ENCODE data around the gene ADIPOR2.

DNA sequence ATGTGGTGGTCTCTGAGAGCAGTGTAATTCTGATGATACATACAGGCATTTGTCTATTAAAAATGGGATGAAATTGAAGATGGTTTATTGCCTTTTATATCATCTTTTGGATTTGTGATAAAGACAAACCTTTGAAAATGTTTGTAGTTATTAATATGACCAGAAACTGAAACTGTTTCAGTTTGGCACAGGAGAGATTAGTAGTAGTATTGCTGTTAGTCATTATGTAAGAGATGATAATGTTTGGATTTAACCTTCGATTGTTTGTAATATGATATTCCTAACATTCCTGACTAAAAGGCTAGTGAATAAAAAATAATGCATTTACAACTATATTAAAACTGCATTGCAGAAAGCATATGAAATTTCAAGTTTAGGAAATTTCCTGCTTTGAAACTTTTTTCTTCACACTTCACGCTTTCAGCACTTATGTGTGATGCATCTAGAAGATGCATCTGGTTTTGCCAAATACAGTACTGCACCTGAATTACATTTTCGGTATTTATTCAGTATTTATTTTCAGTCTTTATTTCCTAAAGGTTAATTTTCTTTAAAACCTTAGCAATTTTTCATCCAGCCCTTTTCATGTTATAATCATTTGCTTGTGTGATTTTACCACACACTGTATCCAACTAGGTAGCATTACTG, 25.5 kb downstream of the ADIPOR2 start:
- TF ChIP-seq GATA3 (IDR thresholded peaks at IDR 0.05; ENCODE audit: low read depth, low read length) (no peak), GATA2 (IDR thresholded peaks at IDR 0.05; ENCODE audit: low read depth, low read length) (no peak)
